ENCODE data around the gene GSX2. TPM values are rescaled to one million over a fixed set of nuclear protein-coding genes. Genes with fewer than 3 reads are reported as not detected.
A peak's percentile ranks its signal among the peaks of the same experiment; 100 is the strongest.

The GSX2 gene
- total and polyA plus RNA-seq, 2 of the 4 experiments (the other 2 are of a cell fraction), result not detected

DNA sequence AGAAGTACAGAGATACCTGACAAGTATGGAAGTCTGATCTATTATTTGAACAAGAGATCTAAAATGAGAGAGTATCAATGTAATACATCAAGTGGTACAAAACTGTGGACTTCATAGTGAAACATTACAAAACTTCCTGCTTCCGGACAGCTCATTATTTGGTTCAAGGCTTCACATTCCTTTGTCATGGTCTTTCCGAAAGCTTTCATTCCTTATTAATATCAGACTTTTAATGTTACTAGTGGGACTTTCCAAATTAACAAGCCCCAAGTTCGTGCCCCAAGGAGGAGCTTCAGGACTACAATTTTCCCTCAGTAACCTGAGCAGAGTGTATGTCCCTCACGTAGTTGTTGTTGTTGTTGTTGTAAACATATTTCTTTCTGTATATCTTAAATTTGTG is 36.7 kb upstream of the GSX2 start:
- dilution Hi-C loops (cut with HindIII; ENCODE audit: low sequenced_read_pairs, unreplicated experiment) (no loop called here), intact Hi-C loops (cut with micrococcal nuclease) (loop anchor here (1.0 to 10.0 kb wide), 5 partner anchors 131 to 866 kb away; no protein-coding TSS in a partner anchor), in situ Hi-C loops (cut with MboI; ENCODE audit: low sequenced_read_pairs) (loop anchor here (10.0 to 25.0 kb wide), 2 partner anchors 152 to 1051 kb away; no protein-coding TSS in a partner anchor)
- Histone ChIP-seq H2BK20ac (ENCODE audit: low read depth, low read length) (no peak overlapping the region; the same call in 1 of the 2 replicates), H3K18ac (ENCODE audit: low read depth, low read length) (peak overlapping the region; percentile 88), H2AK5ac (ENCODE audit: low read depth, low read length) (0 out of 2 replicates have a peak overlapping the region, but pooled peaks have one; percentile 81), H3K23ac (ENCODE audit: low read depth, low read length) (peak overlapping the region; percentile 100), H3K9ac (ENCODE audit: low read depth, low read length) (peak overlapping the region; percentile 100), H3K9me3 (ENCODE audit: control insufficient read depth, insufficient read depth, low read length) (no peaks in the 10 kb centered on the region), H2AK9ac (replicated peaks; ENCODE audit: low read depth, low read length, poor library complexity) (peak overlapping the region; percentile 67), H3K4me3 (ENCODE audit: insufficient read depth, low read depth, low read length) (peak overlapping the region; percentile 81), H2BK5ac (ENCODE audit: low read depth, low read length, poor library complexity, severe bottlenecking) (peak overlapping the region; percentile 97), H3K4me2 (ENCODE audit: low read depth, low read length) (peak overlapping the region; percentile 90), H3K14ac (replicated peaks; ENCODE audit: low read depth, low read length) (peak overlapping the region; percentile 99), H3K79me1 (ENCODE audit: low read depth in 1 of 2, low read length in 2 of 2) (peaks cover 5 to 31% of the 10 kb centered on the region in 2 experiments; a peak in 3 of 4 replicates), H3K27me3 (ENCODE audit: control insufficient read depth, insufficient read depth, low read length) (no peaks in the 10 kb centered on the region), H3K56ac (ENCODE audit: extremely low read depth, insufficient read depth, low read length) (peak overlapping the region; percentile 95), H4K91ac (ENCODE audit: insufficient read depth, low read depth, low read length) (peak overlapping the region; percentile 79), H3K4ac (ENCODE audit: low read depth, low read length) (peak overlapping the region; percentile 97), H3K9me1 (ENCODE audit: insufficient read depth, low read length) (peaks cover 16% of the 10 kb centered on the region), H2AFZ (replicated peaks; ENCODE audit: low read length, poor library complexity) (no peak overlapping the region), H3K4me1 (ENCODE audit: control insufficient read depth, insufficient read depth, low read length) (peaks cover 14% of the 10 kb centered on the region; the same call in 1 of the 2 replicates), H4K8ac (ENCODE audit: low read depth in 2 of 2, low read length in 2 of 2) (peak overlapping the region; percentile 65 to 77), H3K27ac (ENCODE audit: insufficient read depth, low read length) (peak overlapping the region; percentile 97), H4K5ac (ENCODE audit: low read depth, low read length) (peak overlapping the region; percentile 56; the same call in 1 of the 2 replicates), H2BK15ac (ENCODE audit: low read depth, low read length) (peak overlapping the region; percentile 93; the same call in 2 of the 3 replicates), H4K20me1 (ENCODE audit: insufficient read depth, low read length) (peaks cover 44% of the 10 kb centered on the region; the same call in 1 of the 2 replicates), H3K36me3 (ENCODE audit: control insufficient read depth, insufficient read depth, low read length) (no peaks in the 10 kb centered on the region), H2BK120ac (ENCODE audit: low read depth, low read length) (peak overlapping the region; percentile 85; the same call in 1 of the 2 replicates)
- POLR2A ChIA-PET (ENCODE audit: unreplicated experiment), result no interaction called here
- CTCF ChIA-PET, result no interaction called here
- DNase-seq (peak; percentile 60), ATAC-seq (ENCODE audit: low read depth) (peak; percentile 9)
- no CpG with 5 or more reads among the region's 4 CpGs for WGBS, 2 experiments (ENCODE audit: extremely low coverage in 2 of 2, insufficient read length in 1 of 2)
- TF ChIP-seq MAFK (IDR thresholded peaks at IDR 0.05; ENCODE audit: low read depth, low read length) (no peak), CEBPB (IDR thresholded peaks at IDR 0.05; ENCODE audit: low read depth, low read length) (peak; percentile 24; the same call in 1 of the 2 replicates)
- BruUV-seq (replicated peaks), result no TSS peak

Measured in IMR-90 (cell line).